HG03108 (cell line): Measurements from ENCODE around the gene ALOX15B.
"Not testable (repeated sequence)": the region's sequence is repeated elsewhere in the genome, so short reads cannot be mapped to it uniquely, and the experiment has no call there.

Source experiments
- ATAC-seq: cut with Tn5 transposase; IDR thresholded peaks from one replicate; pipeline ENCODE4 v1.9.1; 2021; ENCODE audit warnings: moderate library complexity; ENCODE audit not compliant: unreplicated experiment

Gene ALOX15B

GRCh38 chr17:8060274-8060673, 21.4 kb downstream of the ALOX15B start:
- no peak for ATAC-seq

DNA sequence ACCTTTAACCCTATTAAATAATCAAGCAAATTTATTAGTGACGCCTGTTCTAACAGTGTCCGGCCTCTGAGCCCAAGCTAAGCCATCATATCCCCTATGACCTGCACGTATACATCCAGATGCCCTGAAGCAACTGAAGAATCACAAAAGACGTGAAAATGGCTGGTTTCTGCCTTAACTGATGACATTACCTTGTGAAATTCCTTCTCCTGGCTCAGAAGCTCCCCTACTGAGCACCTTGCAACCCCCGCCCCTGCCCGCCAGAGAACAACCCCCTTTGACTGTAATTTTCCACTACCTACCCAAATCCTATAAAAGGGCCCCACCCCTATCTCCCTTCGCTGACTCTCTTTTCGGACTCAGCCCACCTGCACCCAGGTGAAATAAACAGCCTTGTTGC, 23.0 kb downstream of the ALOX15B start:
- not testable (repeated sequence) for ATAC-seq

DNA sequence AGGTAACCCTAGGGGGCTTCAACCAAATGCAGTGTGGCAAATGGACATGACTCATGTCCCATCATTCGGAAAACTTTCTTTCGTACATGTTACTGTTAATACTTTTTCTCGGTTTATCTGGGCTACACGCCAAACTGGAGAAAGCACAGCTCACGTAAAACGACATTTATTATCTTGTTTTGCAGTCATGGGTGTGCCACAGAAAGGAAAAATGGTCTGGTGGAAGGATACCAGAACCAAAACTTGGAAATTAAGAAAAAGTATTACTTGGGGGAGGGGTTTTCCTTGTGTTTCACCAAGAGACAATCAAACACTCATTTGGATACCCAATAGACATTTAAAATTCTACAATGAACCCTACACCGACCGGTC, 23.6 kb downstream of the ALOX15B start:
- no peak for ATAC-seq

GRCh38 chr17:8062807-8063483, 24.1 kb downstream of the ALOX15B start:
- ATAC-seq, result no peak

DNA sequence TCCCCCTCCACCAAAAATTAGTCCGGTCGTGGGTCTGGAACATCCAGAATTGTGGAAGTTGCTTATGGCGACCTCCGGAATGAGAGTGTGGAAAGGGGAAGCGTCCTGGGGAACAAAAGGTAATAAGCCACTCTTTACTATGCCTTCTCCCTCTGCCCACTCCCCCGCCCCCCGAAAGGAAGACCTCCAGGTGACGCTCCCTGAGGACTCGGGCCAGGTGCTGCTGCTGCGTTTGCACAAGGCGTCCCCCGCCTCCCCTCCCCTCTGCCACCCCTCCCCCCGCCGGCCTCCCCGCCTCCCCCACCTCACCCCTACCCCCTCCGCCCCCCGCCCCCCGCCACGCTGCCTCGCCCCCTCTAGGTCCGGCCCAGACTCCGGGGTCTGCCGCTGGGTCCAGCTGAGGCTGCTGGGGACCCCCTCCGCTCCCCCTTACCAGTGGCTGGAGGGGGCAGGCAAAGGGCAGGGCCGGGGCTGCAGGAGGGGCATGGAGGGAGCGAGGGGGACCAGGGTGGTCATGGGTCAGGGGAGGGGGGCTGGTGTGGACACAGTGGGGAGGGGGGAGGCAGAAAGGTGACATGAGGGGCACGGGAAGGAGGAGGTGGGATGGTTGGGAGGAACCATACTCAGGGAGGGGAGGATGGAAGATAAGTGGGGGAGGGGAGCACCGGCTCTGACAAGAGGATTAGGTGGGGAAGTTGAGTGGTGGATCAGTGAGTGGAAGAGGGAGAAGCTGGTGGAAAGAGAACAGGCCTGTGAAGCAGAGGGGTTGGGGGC, 25.1 kb downstream of the ALOX15B start:
- no peak for ATAC-seq

DNA sequence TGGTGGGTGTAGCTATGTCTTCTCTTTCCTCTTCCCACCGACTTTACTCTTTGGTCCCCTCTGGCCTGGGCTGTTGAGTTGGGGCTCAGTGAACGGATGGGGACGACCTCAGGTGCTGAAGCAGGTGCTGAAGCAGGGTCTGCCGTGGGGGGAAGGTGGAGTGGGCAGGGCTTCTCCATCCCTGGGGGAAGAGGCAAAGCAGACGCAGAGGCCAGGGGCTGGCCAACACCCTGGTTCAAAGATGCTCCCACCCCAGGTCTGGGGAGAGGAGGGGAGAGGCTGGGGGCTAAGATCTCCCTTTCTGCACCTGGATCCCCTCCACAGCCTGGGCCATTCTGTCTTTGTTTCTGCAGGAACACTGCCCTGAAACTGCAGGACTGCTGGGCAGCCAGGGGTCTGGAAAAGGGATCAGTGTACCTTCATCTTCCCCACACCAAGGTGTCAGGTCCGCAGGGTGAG, 25.7 kb downstream of the ALOX15B start:
- ATAC-seq, result no peak

DNA sequence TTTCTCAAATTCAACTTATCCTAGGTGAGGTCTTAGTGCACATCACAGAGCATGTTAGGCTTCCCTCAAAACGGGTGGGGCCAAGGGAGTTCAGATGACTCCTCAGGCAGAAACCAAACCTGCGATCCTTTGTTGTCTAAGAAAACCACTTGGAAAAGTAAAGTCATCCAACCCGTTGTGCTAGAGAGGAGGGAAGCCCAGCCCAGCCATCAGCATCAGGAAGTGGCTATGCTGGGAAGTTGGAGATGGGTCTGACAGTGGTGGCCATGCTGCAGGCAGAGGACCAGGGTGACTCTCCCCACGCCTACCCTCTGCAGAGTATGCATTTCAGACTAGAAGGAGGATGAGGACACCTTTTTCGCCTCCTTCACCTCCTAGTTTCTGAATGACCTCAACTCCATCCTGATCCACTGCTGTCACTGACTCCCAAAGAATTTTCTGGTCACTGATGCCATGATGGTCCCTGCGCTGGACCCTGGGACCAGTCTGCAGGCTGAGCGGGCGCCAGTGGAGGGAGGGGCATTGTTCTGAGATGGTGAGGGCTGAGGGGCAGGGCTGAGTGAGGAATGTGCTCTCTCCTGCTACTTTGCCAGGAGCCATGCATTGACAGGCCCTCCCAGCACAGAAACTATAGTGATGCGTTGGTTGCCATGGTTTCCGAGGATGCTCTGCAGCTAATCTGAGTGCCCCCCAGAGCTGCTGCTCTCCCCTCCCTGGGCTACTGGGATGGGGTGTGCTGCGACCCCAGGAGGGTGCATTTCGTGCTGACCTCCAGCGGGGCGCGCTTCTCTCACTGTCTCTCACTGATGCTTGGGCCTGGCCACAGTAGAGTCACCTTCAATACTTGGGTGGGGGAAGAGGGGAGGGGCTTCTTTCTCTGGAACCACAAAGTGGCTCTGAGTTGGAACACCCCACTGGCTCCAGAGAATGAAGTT, 28.2 kb downstream of the ALOX15B start:
- no peak for ATAC-seq

GRCh38 chr17:8067806-8068205, 28.9 kb downstream of the ALOX15B start:
- no peak for ATAC-seq

- no peak for ATAC-seq
Observed at GRCh38 chr17:8068736-8069586, 30.1 kb downstream of the ALOX15B start.

- no peak for ATAC-seq
Observed at GRCh38 chr17:8069587-8069860, 30.7 kb downstream of the ALOX15B start.

GRCh38 chr17:8071496-8071895, 32.6 kb downstream of the ALOX15B start:
- no peak for ATAC-seq

DNA sequence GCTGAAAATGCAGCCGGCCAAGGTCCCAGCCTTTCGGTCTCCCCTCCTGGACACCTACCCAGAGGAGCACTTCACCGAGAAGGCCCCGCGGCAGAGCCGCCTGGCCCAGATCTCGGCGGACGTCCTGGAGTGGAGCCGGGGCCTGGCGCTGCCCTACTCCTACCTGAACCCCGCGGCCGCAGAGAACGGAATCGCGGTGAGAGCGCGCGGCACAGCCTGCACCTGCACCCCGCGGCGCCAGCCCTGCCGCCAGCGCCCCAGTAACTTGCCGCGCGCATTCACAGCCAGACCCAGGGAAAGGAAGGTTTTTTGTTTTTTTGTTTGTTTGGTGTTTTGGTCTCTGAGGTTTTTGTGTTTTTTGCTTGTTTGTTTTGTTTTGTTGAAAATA, 33.5 kb downstream of the ALOX15B start:
- no peak for ATAC-seq

DNA sequence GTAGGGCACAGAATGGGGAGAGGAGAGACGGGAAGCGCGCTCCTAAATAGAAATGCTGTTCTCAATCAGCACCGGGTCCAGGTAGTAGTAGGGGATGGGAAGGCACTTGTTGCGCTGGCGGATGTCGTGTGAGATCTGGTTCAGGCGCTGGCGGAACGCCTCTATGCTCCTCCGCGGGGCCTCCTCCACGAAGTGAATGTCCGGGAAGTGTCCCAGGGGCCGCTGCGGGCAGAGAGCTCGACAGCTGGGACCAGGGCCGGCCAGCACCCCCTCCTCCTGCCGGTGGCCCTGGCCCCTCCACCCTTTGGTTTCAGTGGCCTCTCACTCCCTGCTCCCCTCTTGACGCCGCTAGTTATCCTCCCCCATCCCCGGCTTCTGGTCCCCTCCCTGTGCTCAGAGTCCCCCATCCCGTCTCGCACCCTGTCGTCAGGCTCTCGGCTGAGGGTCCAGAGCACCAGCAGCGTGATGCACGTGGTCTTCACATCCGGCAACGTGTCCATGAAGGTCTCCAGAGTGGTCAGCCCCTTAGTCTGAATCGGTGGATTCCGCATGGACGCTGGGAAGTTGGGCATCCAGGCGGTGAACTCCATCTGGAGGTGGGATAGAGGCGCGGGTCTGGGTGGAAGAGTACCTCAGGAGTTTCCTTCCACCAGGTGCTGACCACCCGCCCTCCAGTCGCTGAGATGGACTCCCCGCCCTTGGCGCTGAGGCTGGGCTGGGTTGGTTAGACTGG, 34.0 kb downstream of the ALOX15B start:
- no peak for ATAC-seq

GRCh38 chr17:8073627-8074484, 35.0 kb downstream of the ALOX15B start:
- ATAC-seq, result peak; percentile 34

GRCh38 chr17:8074554-8074953, 35.7 kb downstream of the ALOX15B start:
- no peak for ATAC-seq

GRCh38 chr17:8075081-8075480, 36.2 kb downstream of the ALOX15B start:
- no peak for ATAC-seq

GRCh38 chr17:8075574-8076342, 36.9 kb downstream of the ALOX15B start:
- no peak for ATAC-seq

- no peak for ATAC-seq
Observed at GRCh38 chr17:8076502-8077266, 37.8 kb downstream of the ALOX15B start.
